GM23248 (cell line): ENCODE results near the gene XIAP. TPM values are rescaled to one million over a fixed set of nuclear protein-coding genes. Genes with fewer than 3 reads are reported as not detected.

Experiments
- DNase-seq: peaks from one replicate; pipeline ENCODE4 v3.0.0-alpha.2; 2015
- H2AFZ ChIP-seq: fragments of 200-600 bp; sonication (generic); 2 replicates; pipeline ENCODE4 v1.6.1; 2016; ENCODE audit warnings: antibody characterized with exemption
- H3F3A ChIP-seq: fragments of 200-600 bp; sonication (generic); 2 replicates; pipeline ENCODE4 v1.6.1; 2016; ENCODE audit warnings: mild to moderate bottlenecking, antibody characterized with exemption, mixed run types; ENCODE audit not compliant: insufficient read depth
- H3K27ac ChIP-seq: fragments of 200-600 bp; sonication (generic); 2 replicates; pipeline ENCODE4 v1.5.1; 2016; ENCODE audit warnings: mild to moderate bottlenecking
- H3K27me3 ChIP-seq: fragments of 200-600 bp; sonication (generic); replicated peaks from 2 replicates; pipeline ENCODE4 v1.6.1; 2016; ENCODE audit warnings: mild to moderate bottlenecking; ENCODE audit not compliant: insufficient read depth
- H3K36me3 ChIP-seq: fragments of 200-600 bp; sonication (generic); 2 replicates; pipeline ENCODE4 v1.6.1; 2016; ENCODE audit warnings: low read depth, mild to moderate bottlenecking
- H3K4me1 ChIP-seq: fragments of 200-600 bp; sonication (generic); 2 replicates; pipeline ENCODE4 v1.6.1; 2016; ENCODE audit warnings: mild to moderate bottlenecking; ENCODE audit not compliant: insufficient read depth
- H3K4me2 ChIP-seq: fragments of 200-600 bp; sonication (generic); one replicate; pipeline ENCODE4 v1.6.1; 2016; ENCODE audit warnings: mild to moderate bottlenecking; ENCODE audit not compliant: unreplicated experiment
- H3K4me3 ChIP-seq: fragments of 200-600 bp; sonication (generic); 2 replicates; pipeline ENCODE4 v1.5.1; 2016; ENCODE audit warnings: mild to moderate bottlenecking
- H3K79me2 ChIP-seq: fragments of 200-600 bp; sonication (generic); 2 replicates; pipeline ENCODE4 v1.6.1; 2016; ENCODE audit warnings: mild to moderate bottlenecking; ENCODE audit not compliant: insufficient read depth
- H3K9ac ChIP-seq: fragments of 200-600 bp; sonication (generic); 2 replicates; pipeline ENCODE4 v1.6.1; 2016; ENCODE audit warnings: mild to moderate bottlenecking
- H3K9me2 ChIP-seq: fragments of 200-600 bp; sonication (generic); 2 replicates; pipeline ENCODE4 v1.6.1; 2016; ENCODE audit warnings: mixed run types, mild to moderate bottlenecking, moderate library complexity; ENCODE audit not compliant: insufficient read depth
- H3K9me3 ChIP-seq: fragments of 200-600 bp; sonication (generic); one replicate; pipeline ENCODE4 v1.6.1; 2017; ENCODE audit warnings: low read depth
- H4K20me1 ChIP-seq: fragments of 200-600 bp; sonication (generic); 2 replicates; pipeline ENCODE4 v1.6.0; 2016; ENCODE audit not compliant: insufficient read depth
- EZH2 ChIP-seq: fragments of 200-600 bp; sonication (generic); IDR thresholded peaks from 2 replicates; pipeline ENCODE4 v1.6.1; 2018; ENCODE audit warnings: antibody characterized with exemption, mild to moderate bottlenecking; ENCODE audit not compliant: insufficient read depth, poor library complexity, severe bottlenecking
- EZH2phosphoT487 ChIP-seq: fragments of 200-600 bp; sonication (generic); IDR thresholded peaks from 2 replicates; pipeline ENCODE4 v1.6.1; 2018; ENCODE audit warnings: antibody characterized with exemption, moderate library complexity, mild to moderate bottlenecking, low read depth; ENCODE audit not compliant: insufficient read depth
- WGBS, 2 experiments: methylation state at CpG; one replicate each; pipeline ENCODE4 v1.1.6; 2015 to 2017; ENCODE audit warnings: low lambda C conversion rate in 2 of 2, low coverage in 1 of 2; ENCODE audit errors: missing lambda C conversion rate in 2 of 2; 5-methylcytosine and 5-hydroxymethylcytosine counted together
- in situ Hi-C: fragments of 300-500 bp; cut with MboI; formaldehyde crosslinking; loops from 2 replicates; pipeline ENCODE4 v1.15.0; 2020
- polyA plus RNA-seq: library from polyadenylated mRNA; unstranded; fragments of >200 nt; fragmentation: Nextera tagmentation; extraction: Ambion mirVana; gene quantifications from 2 replicates; pipeline ENCODE4 v1.2.1, GENCODE V29; 2016
- total RNA-seq: library from RNA; depleted of rRNA; stranded (reverse); fragments of >200 nt; shearing (Covaris generic); gene quantifications from 2 replicates; pipeline ENCODE4 v1.2.3, GENCODE V29; 2014

Gene XIAP
- total and polyA plus RNA-seq, 2 experiments from 2014 or later: 17.3 to 19.7 TPM

DNA sequence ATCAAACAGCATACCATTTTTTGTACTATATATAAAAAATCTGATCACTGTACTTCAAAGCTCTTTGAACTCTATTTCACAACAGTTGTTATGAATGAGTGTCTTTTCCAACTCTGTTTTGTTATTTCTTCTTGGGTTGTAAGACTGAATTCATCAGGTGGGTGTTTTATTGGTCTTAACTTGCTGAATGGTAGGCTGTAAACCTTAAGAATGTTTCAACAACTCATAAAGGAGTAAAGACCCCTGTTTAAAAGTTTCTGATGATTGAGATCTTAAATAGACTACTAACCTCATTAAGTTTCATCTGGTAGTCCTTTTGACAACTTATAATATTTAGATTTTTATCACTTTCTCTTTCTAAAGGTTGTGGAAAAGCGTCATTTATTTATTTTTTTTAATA lies 83.2 kb downstream of the XIAP start:
- H4K20me1 ChIP-seq: no peaks in the 10 kb centered on the region

DNA sequence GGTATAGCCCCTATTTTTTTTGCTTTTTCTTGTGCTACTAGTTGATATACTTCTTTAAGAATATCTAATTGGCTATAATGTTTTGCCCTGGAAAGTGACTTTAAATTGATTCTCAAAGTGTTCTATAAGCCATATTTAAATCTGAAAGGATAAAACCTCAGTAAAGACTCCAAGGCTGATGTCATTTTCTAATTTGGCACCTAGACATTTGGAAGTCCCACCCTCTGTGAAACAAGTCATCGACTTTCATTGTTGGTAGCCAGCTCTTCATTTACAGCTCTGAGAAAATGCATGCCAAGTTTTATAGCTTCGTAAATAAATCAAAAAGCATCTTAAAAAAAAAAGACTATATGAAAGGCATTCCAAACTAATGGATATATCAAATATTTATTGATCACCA lies 83.6 kb downstream of the XIAP start:
- no peaks in the 10 kb centered on the region for H3K36me3 ChIP-seq
- no peak overlapping the region for H2AFZ ChIP-seq
- no peaks in the 10 kb centered on the region for H3K4me1 ChIP-seq
- H3K9me2 ChIP-seq: no peaks in the 10 kb centered on the region
- no peaks in the 10 kb centered on the region for H3K27me3 ChIP-seq
- H4K20me1 ChIP-seq: no peaks in the 10 kb centered on the region
- DNase-seq: no peak
- WGBS, 2 experiments: 9 to 17% methylated on average over 2 of the region's 2 CpGs
- no peak overlapping the region for H3K4me3 ChIP-seq
- H3K27ac ChIP-seq: no peak overlapping the region
- TF ChIP-seq EZH2 (no peak), EZH2phosphoT487 (no peak)
- H3K79me2 ChIP-seq: no peaks in the 10 kb centered on the region
- no peaks in the 10 kb centered on the region for H3F3A ChIP-seq
- in situ Hi-C loops: no loop called here
- no peaks in the 10 kb centered on the region for H3K9me3 ChIP-seq
- no peak overlapping the region for H3K4me2 ChIP-seq
- no peak overlapping the region for H3K9ac ChIP-seq

More for the DNA sequence above, 83.2 kb downstream of the XIAP start:
- Histone ChIP-seq H3K9me3 (no peaks in the 10 kb centered on the region), H3K79me2 (no peaks in the 10 kb centered on the region), H3F3A (no peaks in the 10 kb centered on the region), H3K27me3 (no peaks in the 10 kb centered on the region), H3K4me1 (no peaks in the 10 kb centered on the region), H3K36me3 (no peaks in the 10 kb centered on the region), H3K4me2 (no peak overlapping the region), H3K9ac (no peak overlapping the region), H3K27ac (no peak overlapping the region), H3K4me3 (no peak overlapping the region), H2AFZ (no peak overlapping the region), H3K9me2 (no peaks in the 10 kb centered on the region)
- in situ Hi-C loops: no loop called here
- WGBS, 2 experiments: 83 to 88% methylated on average over 1 of the region's 1 CpG
- no peak for DNase-seq
- no peak for TF ChIP-seq EZH2phosphoT487
- TF ChIP-seq EZH2: no peak

DNA sequence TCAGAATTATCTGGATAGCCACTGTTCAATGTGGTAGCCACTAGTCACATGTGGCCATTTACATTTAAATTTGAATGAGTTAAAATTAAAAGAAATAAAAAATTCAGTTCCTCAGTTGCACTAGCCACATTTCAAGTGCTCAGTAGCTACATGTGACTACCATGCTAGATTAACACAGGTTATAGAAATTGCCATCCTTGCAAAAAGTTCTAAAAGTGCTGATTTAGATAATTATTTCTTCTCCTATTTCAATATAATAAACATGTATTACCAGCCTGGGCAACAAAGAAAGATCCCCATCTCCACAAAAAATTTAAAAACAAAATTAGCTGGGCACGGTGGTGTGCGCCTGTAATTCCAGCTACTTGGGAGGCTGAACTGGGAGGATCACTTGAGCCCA lies 90.0 kb downstream of the XIAP start:
- no peak overlapping the region for H3K9ac ChIP-seq
- H3F3A ChIP-seq: no peaks in the 10 kb centered on the region
- H3K9me2 ChIP-seq: no peaks in the 10 kb centered on the region
- no peak for DNase-seq
- no peaks in the 10 kb centered on the region for H3K9me3 ChIP-seq
- H3K4me1 ChIP-seq: no peaks in the 10 kb centered on the region
- WGBS, 2 experiments: 92 to 100% methylated on average over 2 of the region's 2 CpGs
- no peak for TF ChIP-seq EZH2phosphoT487
- TF ChIP-seq EZH2: no peak
- H3K4me3 ChIP-seq: no peak overlapping the region
- H2AFZ ChIP-seq: no peak overlapping the region
- no peak overlapping the region for H3K27ac ChIP-seq
- H3K36me3 ChIP-seq: no peaks in the 10 kb centered on the region
- in situ Hi-C loops: no loop called here
- H3K4me2 ChIP-seq: no peak overlapping the region
- H3K79me2 ChIP-seq: no peaks in the 10 kb centered on the region
- H4K20me1 ChIP-seq: no peaks in the 10 kb centered on the region
- H3K27me3 ChIP-seq: no peaks in the 10 kb centered on the region

DNA sequence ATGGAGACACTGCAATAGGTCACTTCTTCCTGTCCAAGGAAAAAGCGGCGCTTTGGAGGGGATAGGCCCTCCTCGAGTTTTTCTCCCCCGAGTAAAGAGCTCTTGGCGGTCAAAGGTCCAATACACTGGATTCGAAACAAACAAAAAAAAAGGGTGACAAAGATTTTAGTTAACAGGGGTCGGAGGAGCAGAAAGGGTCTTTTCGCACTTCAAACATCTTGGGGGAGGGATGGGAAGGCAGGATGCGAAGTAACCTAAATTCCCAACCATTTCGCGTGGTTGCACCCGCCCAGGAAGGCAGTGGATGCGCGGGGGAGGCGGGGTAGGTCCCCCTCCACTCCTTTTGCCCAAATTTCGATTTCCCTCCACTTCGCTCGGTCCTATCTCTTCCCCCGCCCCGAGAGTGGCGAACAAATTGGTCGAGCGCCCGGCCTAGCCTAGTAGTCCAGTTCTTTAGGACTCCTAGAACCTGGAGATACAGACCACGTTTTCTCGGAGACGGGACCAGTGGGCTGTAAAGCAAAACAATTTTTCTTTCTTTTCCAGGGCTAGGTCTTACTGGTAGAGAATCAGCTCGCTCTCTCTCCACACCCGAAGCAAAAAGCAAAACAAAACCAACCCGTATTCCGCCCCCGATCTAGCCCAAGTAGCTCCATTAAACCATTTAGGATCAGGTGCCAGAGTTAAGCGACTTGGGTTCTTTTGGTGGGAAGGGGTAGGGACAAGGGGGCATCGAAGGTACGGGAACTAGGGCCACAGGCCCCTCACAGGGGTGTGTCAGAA lies 99.6 kb downstream of the XIAP start:
- Histone ChIP-seq H3K4me2 (peak overlapping the region; percentile 93), H3K27me3 (no peaks in the 10 kb centered on the region), H3K9ac (peak overlapping the region; percentile 99), H3K9me2 (no peaks in the 10 kb centered on the region), H2AFZ (peak overlapping the region; percentile 95), H3K4me3 (peak overlapping the region; percentile 93), H3K4me1 (peaks cover 7% of the 10 kb centered on the region; the same call in 1 of the 2 replicates), H3F3A (peaks cover 23% of the 10 kb centered on the region), H3K27ac (peak overlapping the region; percentile 96), H4K20me1 (no peaks in the 10 kb centered on the region), H3K36me3 (no peaks in the 10 kb centered on the region), H3K79me2 (peaks cover 32% of the 10 kb centered on the region), H3K9me3 (no peaks in the 10 kb centered on the region)
- no peak for TF ChIP-seq EZH2phosphoT487
- DNase-seq: peak; percentile 61
- 0 to 2% methylated on average over 29 to 35 of the region's 35 CpGs for WGBS, 2 experiments
- in situ Hi-C loops: no loop called here
